ENCODE measurements around the gene SH3RF3. TPM values are rescaled to one million over a fixed set of nuclear protein-coding genes. Genes with fewer than 3 reads are reported as not detected.

SH3RF3 gene
- total and polyA plus RNA-seq, 9 of the 15 experiments (the other 6 are each of a cell fraction or from before 2014, with no cell fraction given) = 0.02 TPM; not detected in 8

- TF ChIP-seq MXD1 (CRISPR knock-in tag; IDR thresholded peaks at IDR 0.05; ENCODE audit: borderline replicate concordance, poor library complexity, severe bottlenecking) = no peak
- TF ChIP-seq TOE1 (IDR thresholded peaks at IDR 0.05; ENCODE audit: borderline replicate concordance) = no peak
- no peak for TF ChIP-seq TOE1 (CRISPR knock-in tag; IDR thresholded peaks at IDR 0.05; ENCODE audit: borderline replicate concordance, low read depth)
- TF ChIP-seq ZNF589 (CRISPR knock-in tag; IDR thresholded peaks at IDR 0.05; ENCODE audit: low read depth) = 0 out of 2 replicates have a peak, but pooled peaks have one; percentile 49
- no peak for TF ChIP-seq ASH1L (IDR thresholded peaks at IDR 0.05; ENCODE audit: borderline replicate concordance, low read depth, partially characterized antibody)
- no peak for TF ChIP-seq FOS (IDR thresholded peaks at IDR 0.05; ENCODE audit: extremely low read depth, insufficient read length)
- TF ChIP-seq SMAD4 (CRISPR knock-in tag; conservative IDR thresholded peaks at IDR 0.05) = peak; percentile 67; the same call in 1 of the 2 replicates
- no peak for TF ChIP-seq FOXO4 (CRISPR knock-in tag; IDR thresholded peaks at IDR 0.05)
- 0 out of 2 replicates have a peak, but pooled peaks have one; percentile 30 for TF ChIP-seq ZNF766 (CRISPR knock-in tag; conservative IDR thresholded peaks at IDR 0.05)
- TF ChIP-seq PURB (CRISPR knock-in tag; IDR thresholded peaks at IDR 0.05; ENCODE audit: low read depth) = no peak
- peak; percentile 70 for TF ChIP-seq NCOR1 (IDR thresholded peaks at IDR 0.05)
- peak; percentile 79 for TF ChIP-seq TCF3 (CRISPR knock-in tag; IDR thresholded peaks at IDR 0.05)
- no peak for TF ChIP-seq RBM15 (IDR thresholded peaks at IDR 0.05; ENCODE audit: insufficient read depth, low read length)
- TF ChIP-seq TCF15 (CRISPR knock-in tag; IDR thresholded peaks at IDR 0.05) = no peak
- peak; percentile 27; the same call in 1 of the 2 replicates for TF ChIP-seq ZNF395 (CRISPR knock-in tag; IDR thresholded peaks at IDR 0.05)
- TF ChIP-seq KHSRP (IDR thresholded peaks at IDR 0.05) = no peak
- no peak for TF ChIP-seq ZNF445 (CRISPR knock-in tag; IDR thresholded peaks at IDR 0.05; ENCODE audit: low read depth)
- no peak for TF ChIP-seq NUFIP1 (IDR thresholded peaks at IDR 0.05; ENCODE audit: partially characterized antibody)
- TF ChIP-seq KDM1A (IDR thresholded peaks at IDR 0.05) = peak; percentile 43 to 49; a peak in 2 of 4 replicates
- TF ChIP-seq GTF3C2 (IDR thresholded peaks at IDR 0.05; ENCODE audit: borderline replicate concordance, extremely low read depth, insufficient read length) = no peak
- TF ChIP-seq ZNF253 (CRISPR knock-in tag; conservative IDR thresholded peaks at IDR 0.05) = no peak
- TF ChIP-seq POLR3G (IDR thresholded peaks at IDR 0.05; ENCODE audit: extremely low read depth, insufficient read length, insufficient replicate concordance) = no peak
- no peak for TF ChIP-seq ZNF274 (IDR thresholded peaks at IDR 0.05; ENCODE audit: borderline replicate concordance, low read depth, low read length)
Measured at GRCh38 chr2:109176928-109177327, 47.9 kb downstream of the SH3RF3 start (continued).
